ENCODE results near the gene DCDC1. TPM values are rescaled to one million over a fixed set of nuclear protein-coding genes. Genes with fewer than 3 reads are reported as not detected.

DCDC1 gene
- total RNA-seq, 1 experiment from 2014 or later: not detected

GRCh38 chr11:31248768-31249167 is 120.8 kb downstream of the DCDC1 start:
- ATAC-seq: no peak

GRCh38 chr11:31247321-31247720 is 122.2 kb downstream of the DCDC1 start:
- Histone ChIP-seq H3K36me3 (ENCODE audit: control insufficient read depth, insufficient read depth, low read length) (no peaks in the 10 kb centered on the region), H3K27me3 (ENCODE audit: control insufficient read depth, insufficient read depth, low read length) (peaks cover 2% of the 10 kb centered on the region; the same call in 1 of the 2 replicates), H3K4me1 (ENCODE audit: control insufficient read depth, insufficient read depth, low read length) (no peaks in the 10 kb centered on the region), H3K27ac (ENCODE audit: low read length) (no peak overlapping the region), H3K9me3 (ENCODE audit: control insufficient read depth, insufficient read depth, low read depth, low read length) (no peaks in the 10 kb centered on the region), H3K4me3 (ENCODE audit: low read depth in 2 of 2, low read length in 2 of 2) (no peak overlapping the region)
- ATAC-seq (no peak), DNase-seq (ENCODE audit: low read depth, low spot score) (no peak)
- in situ Hi-C loops (cut with HindIII; ENCODE audit: low pct_unique_long_range_greater_than_20kb, low sequenced_read_pairs) (no loop called here), intact Hi-C loops (cut with micrococcal nuclease; ENCODE audit: unreplicated experiment) (no loop called here)
- TF ChIP-seq TCF7L2 (IDR thresholded peaks at IDR 0.05; ENCODE audit: low read depth, low read length) (no peak), SIN3A (IDR thresholded peaks at IDR 0.05; ENCODE audit: borderline replicate concordance, insufficient read depth, low read depth, low read length) (no peak), CTCF (IDR thresholded peaks at IDR 0.05) (no peak), POLR2AphosphoS5 (IDR thresholded peaks at IDR 0.05; ENCODE audit: low read depth, low read length) (no peak), REST (IDR thresholded peaks at IDR 0.05; ENCODE audit: insufficient read depth in 1 of 2, low read depth in 2 of 2, low read length in 1 of 2) (no peak)
- ChIA-PET POLR2A (no interaction called here), CTCF (no interaction called here)
- BruUV-seq (replicated peaks): no TSS peak

More at GRCh38 chr11:31248768-31249167, 120.8 kb downstream of the DCDC1 start:
- POLR2A ChIA-PET: no interaction called here
- Histone ChIP-seq H3K27ac (ENCODE audit: low read length) (no peak overlapping the region), H3K9me3 (ENCODE audit: control insufficient read depth, insufficient read depth, low read depth, low read length) (no peaks in the 10 kb centered on the region), H3K27me3 (ENCODE audit: control insufficient read depth, insufficient read depth, low read length) (peaks cover 2% of the 10 kb centered on the region; the same call in 1 of the 2 replicates), H3K4me1 (ENCODE audit: control insufficient read depth, insufficient read depth, low read length) (no peaks in the 10 kb centered on the region), H3K4me3 (ENCODE audit: low read depth in 2 of 2, low read length in 2 of 2) (no peak overlapping the region), H3K36me3 (ENCODE audit: control insufficient read depth, insufficient read depth, low read length) (no peaks in the 10 kb centered on the region)
- TF ChIP-seq TCF7L2 (IDR thresholded peaks at IDR 0.05; ENCODE audit: low read depth, low read length) (no peak), CTCF (IDR thresholded peaks at IDR 0.05) (no peak), SIN3A (IDR thresholded peaks at IDR 0.05; ENCODE audit: borderline replicate concordance, insufficient read depth, low read depth, low read length) (no peak), POLR2AphosphoS5 (IDR thresholded peaks at IDR 0.05; ENCODE audit: low read depth, low read length) (no peak), REST (IDR thresholded peaks at IDR 0.05; ENCODE audit: insufficient read depth in 1 of 2, low read depth in 2 of 2, low read length in 1 of 2) (no peak)
- no peak for DNase-seq (ENCODE audit: low read depth, low spot score)
- in situ Hi-C loops (cut with HindIII; ENCODE audit: low pct_unique_long_range_greater_than_20kb, low sequenced_read_pairs) (no loop called here), intact Hi-C loops (cut with micrococcal nuclease; ENCODE audit: unreplicated experiment) (no loop called here)
- BruUV-seq (replicated peaks): no TSS peak
- CTCF ChIA-PET: no interaction called here

All from Panc1 (cell line).